GM19240 (cell line): ENCODE results near the gene PCDH1.

Source experiments
- DNase-seq: peaks from one replicate; pipeline ENCODE4 v3.0.0; 2011; ENCODE audit warnings: low spot score; ENCODE audit not compliant: insufficient read length

The PCDH1 gene

DNA sequence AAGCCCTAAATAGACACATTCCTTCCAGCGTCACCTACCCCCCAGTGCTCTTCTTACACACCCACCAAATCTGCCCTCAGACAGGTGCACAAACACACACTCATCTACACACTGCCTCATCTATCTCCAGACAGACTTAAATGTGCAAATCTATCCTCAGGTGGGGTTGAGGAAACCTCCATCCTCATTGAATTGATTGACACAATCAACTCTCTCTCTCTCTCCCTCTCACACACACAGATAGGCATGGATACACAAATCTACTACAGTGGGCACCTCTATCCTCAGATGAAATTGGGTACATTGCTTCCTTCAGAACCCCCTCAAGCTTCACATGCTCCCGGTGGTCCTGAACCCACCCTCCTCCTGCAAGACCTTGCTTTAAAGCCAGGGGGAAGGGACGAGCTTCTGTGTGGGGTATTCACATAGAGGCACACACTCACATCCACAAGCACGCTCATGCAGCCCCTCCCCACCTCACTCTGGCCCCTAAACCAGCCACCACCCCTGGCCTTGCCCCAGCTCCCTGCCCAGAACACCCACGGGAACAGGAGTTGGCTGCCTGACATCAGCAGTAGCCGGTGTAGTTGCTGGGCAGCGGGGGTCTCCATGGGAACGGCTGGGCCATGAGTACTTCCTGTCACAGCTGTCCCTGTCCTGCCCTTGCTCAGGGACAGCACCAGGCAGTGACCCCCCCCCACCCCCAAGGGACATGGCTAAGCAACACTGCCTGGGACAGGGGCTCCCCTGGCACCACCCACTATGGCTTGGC is 22.8 kb downstream of the PCDH1 start:
- no peak for DNase-seq

DNA sequence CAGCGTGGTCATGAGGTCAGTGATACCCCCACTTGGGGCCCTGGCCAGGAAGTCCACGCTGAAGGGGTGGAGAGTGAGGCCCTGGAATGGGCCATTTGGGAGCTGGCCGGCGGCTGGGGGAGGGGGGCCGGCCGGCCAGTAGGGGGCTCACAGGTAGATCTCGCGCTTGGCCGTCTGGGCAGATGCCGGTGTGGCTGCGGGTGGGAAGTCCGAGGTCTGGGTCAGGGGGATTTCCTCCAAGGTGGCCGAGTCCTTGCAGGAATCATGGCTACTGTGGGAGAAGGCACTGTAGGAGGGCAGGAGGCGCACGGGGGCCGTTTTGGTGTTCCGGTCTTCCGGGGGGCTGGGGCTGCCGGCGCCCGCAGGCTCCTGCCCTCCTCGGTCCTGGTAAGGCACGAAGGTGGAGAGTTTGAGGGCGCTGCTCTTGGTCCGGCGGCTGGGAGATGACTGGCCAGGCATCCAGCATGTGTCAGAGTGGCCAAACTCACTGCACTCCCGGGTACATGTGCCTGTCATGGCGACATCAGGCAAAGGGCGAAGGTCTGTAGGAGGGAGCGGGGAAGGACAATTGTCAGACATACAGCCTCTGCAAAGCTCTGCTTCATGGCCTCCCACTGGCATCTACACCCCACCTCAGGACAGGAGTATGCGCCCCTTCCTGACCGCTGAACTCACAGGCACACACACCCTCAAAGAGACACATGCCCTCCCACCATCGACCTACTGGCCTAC is 24.1 kb downstream of the PCDH1 start:
- no peak for DNase-seq

DNA sequence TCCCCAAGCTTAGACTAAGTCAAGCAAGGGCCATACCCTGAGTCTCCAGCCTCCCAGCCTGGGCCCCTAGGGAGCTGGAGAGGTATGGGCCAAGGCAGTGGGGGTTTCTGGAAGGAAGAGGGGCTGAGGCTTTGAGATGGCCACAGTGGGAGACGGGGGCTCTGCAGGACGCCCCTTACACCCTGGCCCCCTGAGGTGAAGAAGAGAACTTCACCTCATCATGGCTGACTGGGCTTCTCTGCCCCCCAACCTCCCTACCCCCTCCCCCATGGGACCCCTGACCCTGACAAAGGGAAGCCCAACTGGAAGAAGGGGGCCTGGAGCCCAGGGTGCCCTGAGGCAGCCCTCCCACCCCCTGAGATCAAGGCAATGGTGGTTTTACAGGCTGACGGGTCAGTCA is 25.8 kb downstream of the PCDH1 start:
- DNase-seq: no peak

DNA sequence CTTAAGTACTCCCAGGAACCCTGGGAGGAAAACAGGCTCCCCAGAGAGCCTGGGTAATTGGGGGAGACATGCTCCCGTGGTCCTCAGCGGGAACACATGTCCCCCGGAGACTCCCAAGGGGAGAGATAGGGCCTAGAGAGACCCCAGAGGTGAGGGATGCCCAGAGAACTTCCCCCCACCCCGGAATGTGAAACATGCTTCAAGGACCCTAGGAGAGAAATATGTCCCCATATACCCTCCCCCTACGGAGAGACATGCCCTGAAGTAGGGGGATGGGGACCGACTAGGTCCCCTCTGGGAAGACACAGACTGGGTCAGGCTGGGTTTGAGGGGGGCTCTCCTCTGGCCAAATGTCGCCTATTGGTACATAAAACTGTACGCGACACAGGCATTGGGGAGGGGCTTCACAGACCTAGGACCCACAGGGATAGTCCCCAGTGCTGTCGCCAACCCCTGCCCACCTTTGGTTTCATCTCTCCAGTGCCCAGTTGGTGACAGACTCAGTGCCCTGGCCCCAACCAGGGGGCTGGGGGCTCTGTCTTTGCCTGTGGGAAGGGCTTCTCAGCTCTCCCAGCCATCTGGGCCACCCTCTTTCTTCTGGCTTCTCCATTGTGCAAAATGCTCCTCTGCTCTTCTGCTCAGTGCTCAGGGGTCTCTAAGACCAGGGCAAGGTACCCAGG is 26.9 kb downstream of the PCDH1 start:
- no peak for DNase-seq

DNA sequence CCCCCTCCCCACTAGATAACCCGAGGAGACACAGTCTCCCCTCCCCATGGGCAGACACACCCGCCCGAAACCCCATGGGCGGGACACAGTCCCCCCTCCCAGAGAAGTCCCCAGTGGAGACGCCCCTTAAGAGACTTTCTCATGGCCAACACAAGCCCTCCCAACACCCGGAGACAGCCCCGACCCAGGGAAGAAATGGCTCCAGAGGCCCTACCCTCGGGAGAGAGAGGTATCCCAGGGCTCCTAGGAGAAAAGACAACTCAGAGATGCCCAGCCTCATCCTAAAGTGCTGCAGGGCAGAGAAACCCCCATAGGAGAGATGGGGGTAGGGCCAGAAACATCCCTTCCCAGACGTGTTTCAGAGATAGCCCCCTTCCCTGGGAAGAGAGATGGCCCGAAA is 27.4 kb downstream of the PCDH1 start:
- no peak for DNase-seq

DNA sequence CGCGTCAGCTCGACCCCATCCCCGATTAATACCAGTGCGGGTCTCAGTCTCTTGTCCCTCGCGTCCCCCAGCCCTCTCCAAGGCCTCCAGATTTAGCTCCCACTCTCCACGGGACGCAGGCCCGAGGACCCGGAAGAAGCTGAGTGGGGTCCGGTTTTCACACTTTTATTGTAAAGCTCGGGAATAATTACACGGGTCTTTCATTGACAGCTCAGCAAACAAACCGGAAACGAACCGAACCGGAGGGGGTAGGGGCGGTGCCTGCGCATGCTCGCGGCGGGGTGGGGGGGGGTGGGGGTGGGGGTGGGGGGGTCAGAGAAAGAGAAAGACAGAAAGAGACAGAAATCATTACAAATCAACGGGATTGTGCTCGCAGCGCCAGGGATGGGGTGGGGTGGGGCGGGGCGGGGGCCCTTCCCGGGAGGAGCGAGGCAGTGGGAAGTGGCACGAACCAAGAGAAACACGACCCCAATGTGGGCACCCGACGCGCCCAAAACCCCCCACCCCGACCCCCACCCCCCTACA is 27.9 kb downstream of the PCDH1 start:
- DNase-seq: no peak

DNA sequence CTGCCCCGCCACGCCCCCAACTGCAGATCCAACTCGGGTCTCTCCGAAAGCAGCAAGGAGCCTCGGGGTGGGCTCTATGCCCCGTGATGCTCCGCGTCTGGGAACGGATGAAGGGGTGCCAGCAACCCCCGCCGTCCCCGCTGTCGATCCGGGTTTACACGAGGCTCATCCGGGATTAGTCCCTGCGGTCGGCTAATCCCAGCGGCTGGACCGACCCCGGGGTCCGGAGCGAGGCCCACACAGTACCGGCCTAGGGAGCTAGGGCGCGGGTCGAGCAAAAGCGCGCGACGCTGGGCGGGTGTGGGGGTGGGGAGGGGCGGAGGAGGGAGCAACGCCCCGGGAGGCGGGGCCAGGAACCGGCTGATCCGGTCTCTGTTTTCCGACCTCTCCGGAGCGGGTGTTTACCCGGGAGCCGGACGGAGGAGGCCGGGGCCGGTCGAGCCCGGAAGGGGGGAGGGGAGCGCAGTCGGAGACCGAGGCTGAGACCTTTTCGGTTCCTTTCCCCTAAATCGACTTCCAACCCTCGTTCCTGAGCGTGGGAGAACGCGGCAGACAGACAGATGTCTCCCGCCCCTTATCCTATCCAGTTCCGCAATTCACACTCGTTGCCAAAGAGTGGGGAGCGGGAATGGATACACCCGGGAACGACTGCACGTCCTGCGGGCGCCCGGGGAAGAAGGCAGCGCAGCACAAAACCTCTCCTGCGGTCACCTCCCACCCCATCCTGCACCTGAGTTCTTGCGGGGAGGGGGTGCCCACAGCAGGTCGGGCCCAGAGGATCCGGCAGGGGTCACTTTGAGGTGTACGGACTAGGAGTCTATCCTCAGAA is 28.6 kb downstream of the PCDH1 start:
- peak; percentile 76 for DNase-seq

DNA sequence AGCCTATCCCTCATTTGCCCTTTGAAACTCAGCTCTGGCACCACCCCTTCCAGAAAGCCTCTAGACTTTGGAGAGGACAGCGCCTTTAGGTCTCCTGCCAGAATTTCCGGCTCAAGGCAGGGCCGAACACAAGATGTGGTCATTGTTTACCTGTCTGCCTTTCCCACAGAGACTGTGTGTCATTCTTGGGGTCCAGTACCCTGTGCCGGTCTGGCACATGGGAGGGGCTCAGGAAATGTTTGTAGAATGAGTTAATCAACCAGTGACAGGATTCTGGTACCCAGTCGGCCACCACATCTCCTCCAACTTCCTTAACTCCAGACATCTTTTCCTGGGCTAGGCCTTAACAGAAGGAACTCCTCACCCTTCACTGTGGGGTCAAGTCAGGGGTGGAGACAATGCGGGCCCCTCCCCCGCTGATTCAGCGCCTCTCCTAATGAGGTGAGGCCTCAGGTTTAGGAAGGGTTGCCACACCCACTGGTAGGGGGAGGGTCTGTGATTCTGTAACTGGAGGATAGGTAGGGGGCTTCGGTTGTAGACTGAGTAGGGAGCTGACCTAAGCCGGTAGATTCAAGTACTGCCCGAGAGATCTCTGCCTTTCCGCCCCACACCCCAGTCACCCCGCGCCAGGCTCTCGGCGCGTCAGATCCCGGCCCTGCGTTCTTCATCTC is 29.3 kb downstream of the PCDH1 start:
- no peak for DNase-seq

DNA sequence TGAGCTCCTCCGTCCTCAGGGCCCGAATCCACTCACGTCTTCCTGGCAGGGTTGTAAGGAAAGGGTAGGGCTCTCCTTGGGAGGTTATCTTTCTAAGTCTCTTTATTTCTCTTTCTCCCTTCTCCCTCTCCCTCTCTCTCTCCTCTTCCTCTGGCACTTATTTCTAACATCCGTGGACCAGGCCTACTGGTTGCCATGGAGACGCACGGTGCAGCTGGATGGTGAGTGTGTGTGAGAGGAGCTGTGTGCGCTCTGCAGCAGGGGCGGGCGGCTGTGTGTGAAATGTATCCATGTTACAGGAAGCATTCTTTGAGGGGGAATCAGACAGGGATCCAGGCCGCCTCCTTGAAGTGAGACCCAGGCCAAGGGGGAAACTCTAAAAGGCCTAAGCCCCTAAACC is 32.2 kb downstream of the PCDH1 start:
- no peak for DNase-seq

DNA sequence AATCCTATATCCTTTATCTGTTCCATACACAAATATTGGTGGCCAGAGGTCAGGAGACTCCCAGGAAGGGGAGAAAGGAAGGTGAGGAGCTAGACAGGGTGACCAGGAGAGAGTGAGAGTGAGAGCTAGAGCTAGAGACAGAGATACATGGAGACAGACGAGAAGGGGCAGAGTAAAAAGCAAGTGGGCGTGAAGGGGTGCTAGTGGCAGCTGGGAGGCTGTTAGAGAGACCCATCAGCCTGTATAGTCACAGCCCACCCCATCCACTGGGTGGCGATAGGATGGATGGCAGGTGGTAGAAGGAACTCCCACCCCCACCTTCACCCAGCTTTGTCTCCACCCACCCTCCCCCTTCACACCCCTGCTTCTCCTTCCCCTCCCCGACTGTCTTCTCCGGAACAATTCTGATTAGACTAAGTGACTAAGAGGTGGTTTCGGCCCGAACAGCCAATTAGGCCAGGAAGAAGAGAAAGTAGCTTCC is 32.8 kb downstream of the PCDH1 start:
- no peak for DNase-seq

DNA sequence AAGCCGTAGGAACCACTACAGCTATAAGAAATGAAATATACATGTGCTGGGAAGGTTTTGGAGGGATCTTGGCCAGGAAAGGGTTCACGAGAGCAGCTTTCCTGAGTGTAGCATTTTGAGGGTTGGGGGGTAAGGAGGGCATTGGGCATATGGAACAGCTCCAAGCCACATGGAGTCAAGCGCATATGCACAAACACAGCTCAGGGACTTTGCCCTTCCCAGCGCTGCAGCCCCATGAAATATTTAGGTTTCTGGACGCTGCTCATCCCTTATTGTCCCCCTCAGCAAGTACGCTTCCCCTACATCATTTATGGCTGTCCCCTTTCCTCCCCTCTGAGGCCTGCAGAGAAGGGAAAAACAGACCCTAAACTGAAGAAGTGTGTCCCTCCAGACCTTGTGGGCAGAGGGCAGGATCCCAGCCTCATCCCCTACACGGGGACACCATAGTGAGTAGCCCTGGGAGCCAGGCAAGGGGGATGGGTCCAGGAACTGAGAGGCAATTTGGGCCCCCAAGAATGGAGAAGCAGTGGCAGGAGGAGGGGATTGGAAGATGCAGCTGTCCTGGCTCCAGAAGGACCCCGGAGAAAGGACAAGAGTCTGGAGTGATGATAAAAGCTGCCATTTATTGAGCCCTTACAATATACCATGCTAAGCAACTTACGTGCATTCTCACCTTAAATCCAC is 33.7 kb downstream of the PCDH1 start:
- no peak for DNase-seq

DNA sequence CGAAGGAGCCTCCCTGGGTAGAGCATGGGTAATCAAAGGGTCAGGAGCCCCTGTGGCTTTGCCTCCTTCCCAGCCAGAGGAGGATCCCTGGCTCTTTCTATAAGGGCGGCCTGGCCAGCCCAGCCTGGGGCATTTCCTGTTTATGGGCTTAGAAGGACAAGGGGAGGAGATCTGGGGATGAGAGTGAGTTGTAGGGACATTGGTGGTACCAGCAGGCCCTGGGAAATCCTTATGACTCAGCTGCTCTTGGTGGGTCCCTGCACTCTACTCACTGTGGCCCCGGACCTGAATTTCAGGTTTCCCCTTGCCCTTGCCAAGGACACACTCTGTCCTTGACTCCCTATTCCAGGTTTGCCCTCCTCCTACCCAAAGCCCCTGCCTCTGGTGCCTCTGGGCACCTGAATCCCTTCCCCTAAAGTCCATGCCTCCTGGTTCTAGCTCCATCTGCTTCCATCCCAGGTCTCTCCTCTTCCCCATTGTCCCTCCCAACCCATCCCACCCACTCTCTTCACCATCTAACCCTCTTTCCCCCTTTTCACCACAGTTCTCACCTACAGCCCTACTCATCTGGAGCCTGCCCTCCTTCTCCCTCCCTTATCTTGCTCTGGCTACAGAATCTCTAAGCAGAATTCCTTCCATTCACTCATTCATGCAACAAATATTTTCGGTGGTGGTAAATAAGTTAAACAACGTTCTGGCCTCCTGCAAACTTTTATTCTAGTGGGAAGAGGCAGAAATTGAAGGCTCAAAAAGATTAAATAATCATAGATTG is 34.9 kb downstream of the PCDH1 start:
- DNase-seq: no peak

DNA sequence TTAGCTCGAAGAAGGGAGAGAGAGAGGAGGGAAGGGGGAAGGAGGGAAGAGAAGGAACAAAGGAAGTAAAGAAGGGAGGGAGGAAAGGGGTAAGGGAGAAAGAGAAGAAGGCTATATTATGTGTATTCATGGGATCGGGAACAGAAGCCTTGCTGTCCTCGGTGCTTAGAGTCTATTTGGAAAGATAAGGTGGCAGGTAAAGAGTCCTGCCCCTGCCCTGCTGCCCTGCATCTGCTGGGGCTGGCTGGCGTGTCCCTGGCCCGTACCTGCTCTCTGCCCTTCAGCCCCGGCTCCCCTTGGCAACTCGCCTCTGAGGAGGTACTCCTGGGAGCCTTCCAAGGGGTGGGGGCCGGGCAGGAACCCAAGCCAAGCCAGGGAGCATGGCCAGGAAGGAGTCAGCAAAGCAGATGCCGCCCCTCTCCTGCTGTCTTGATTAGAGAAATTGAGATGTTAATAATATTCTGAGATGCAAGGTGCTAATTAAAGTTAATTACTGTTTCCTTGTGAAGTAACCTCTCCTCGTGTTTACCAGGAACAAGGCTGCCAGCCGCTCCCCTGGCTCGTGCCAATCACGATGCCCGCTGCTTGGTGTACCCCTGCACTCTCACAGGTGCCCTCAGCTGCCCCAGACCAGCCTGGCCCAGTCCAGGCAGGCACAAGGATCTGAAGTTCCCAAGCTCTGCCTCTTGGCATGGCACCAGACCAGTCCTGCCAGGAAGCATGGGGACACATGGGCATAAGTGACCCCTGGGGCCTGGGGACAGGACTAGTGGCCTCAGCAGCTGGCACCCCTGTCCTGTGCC is 36.6 kb downstream of the PCDH1 start:
- no peak for DNase-seq

DNA sequence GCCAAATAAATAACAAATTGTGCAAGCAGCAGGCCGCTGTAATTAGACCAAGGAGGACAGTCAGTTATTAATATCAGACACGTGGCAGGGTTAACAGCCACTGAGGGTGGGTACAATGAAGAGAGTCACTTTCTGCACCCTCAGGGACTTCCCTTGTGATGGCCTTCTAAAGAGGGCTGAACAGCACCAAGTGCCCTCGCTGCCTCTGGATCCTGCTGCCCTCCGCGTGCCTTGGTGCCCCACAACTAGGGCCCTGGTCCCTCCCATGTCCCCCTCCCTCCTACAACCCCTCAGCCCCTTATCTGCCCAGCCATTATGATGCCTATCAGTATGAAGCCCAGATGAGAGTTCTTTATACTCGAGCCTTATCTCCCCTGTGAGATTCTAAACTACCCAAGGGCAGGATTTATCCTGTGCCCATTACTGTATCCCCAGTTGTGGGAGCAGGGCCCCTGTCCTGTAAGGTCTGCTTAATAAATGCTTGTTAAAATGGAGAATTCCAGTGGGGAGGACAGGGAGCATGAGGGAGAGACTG is 37.3 kb downstream of the PCDH1 start:
- no peak for DNase-seq

DNA sequence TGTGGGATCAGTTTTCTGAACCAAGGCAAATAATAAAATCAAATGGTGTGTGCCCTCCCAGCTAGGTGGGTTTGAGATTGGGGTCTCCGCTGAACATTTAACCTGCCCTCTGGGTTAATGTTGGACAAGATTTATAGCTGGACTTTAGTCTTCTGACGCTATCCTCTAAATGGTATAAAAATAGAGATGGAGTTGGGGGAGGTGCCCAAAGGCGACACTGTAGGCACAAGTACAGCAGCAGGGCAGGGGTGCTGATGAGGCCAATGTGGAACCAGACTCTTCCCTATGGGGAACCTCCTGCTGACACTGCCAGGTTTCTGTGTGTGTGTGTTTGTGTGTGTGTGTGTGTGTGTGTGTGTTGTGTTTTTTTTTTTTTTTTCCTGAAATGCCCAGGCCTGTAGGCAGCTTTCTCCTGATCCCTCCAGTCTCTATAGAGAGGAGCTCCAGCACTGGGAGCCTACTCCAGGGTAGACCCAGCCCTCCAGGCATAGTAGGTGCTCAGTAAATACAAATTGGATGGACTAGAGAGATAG is 37.9 kb downstream of the PCDH1 start:
- no peak for DNase-seq

DNA sequence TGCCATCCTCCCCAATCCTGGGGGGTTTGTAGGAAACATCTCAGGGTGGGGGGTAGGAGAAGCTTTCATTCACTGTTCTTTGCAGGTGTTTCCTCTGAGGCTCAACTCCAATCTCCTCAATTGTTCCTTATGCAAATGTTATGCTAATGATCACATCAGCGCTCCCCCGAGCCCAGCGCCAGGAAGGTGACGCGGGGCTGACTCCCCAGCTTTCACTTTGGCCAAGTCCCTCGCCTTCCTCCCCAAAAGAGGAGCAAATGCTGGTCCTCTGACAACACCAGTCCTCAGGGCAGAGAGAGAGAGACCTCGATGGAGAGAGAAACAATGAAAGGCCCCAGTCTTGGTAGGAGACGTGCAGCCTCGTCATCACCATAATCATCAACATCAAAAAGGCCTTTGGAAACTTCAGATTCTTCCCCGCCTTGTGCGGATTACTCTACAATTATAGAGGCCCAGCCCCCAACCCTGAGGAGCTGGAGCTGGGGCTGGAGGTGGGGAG is 39.1 kb downstream of the PCDH1 start:
- DNase-seq: no peak

DNA sequence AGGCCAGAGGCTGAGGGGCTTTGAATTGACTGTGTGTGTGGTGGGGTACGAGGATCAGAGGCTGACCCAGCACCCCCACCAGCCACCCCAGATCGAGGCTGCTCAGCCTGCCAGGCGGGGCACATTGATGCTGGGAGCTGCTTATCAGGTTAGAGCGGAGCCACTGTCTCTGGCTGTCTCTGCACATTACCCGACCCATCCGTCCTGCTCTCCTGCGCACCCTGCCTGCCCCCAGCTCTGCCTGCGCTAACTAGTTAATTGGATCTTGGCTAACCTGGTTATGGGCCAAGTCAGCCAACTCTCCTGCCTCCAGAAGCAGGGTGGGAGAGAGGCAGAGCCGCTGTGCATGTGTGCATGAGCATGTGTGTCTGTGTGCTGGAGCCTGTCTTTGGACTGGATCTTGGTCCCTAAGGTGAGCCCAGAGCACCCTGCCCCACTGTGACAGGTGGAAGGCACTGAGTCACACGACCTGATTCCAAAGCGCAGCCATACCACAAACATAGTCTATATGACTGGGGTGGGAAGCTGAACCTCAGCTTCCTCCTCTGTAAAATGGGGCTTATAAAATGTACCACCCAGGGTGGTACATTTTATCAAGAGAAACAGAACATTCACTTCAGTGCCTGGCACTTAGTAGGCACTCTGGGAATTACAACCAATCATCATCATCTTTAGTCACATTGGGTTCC is 39.7 kb downstream of the PCDH1 start:
- no peak for DNase-seq
